Measurements from ENCODE around the gene CDK5.

Gene CDK5

GRCh38 chr7:151057506-151057988 lies at the start of gene CDK5:
Gene CDK5 (minus strand): TSS chr7:151057897. CDS start chr7:151057848, 49 bp downstream.
- no peak for DNase-seq (ENCODE audit: low read depth, low spot score)

DNA sequence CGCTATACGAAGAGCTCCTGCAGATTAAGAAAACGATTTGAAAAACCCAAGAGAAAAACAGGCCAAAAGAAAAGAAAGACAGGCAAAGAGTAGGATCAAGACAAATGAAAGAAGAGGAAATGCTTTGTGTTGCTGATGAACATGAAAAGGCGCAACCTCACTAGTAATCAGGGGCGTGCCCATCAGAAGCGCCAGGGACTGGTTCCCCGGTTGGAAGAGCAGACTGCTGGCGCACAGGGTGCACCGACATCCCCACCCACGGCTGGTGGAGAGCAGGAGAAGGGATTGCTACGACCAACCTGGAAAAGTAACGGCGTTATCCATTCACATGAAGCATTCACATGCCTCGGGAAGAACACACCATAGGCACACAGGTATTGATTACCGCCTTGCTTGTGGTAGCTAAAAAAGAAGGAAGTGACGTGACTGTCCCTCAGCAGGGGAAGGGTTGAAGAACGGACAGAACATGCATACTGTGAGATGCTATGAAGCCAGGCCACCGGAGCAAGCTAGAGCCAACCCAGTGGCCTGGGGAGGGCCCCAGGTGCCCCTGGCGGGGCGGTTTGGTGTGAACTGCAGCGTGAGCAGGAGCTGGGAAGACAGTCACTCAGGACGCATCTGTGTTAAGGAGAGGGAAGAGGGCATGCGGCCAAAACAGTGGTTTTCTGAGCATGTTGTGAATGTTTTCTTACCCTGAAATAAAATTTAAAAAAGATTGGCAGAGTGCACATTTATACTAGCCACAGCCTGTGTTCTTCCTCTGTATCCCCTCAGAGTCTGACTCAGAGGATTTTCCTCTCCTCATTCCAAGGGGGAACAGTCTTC lies 46.9 kb upstream of the CDK5 start:
- DNase-seq (ENCODE audit: low read depth, low spot score), result no peak

- no peak for DNase-seq (ENCODE audit: low read depth, low spot score)
Measured at GRCh38 chr7:151103973-151104372, 46.3 kb upstream of the CDK5 start.

DNA sequence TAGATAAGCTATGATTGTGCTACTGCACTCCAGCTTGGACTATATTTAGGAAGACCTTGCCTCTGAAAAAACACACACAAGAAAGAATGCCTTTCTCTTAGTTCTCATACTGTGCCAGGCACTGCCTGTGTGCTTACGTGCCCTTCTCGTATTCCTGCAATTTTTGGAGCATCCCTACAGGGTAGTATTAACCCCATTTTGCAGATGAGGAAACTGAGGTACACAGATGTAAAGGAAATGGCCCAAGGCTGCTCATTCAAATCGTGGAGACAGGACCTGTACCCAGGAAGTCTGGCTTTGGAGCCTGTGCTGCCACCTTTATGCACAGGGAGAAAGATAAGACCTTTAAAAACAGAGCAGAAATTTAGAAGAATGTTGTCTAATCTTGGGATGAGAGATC lies 45.3 kb upstream of the CDK5 start:
- DNase-seq (ENCODE audit: low read depth, low spot score), result no peak

DNA sequence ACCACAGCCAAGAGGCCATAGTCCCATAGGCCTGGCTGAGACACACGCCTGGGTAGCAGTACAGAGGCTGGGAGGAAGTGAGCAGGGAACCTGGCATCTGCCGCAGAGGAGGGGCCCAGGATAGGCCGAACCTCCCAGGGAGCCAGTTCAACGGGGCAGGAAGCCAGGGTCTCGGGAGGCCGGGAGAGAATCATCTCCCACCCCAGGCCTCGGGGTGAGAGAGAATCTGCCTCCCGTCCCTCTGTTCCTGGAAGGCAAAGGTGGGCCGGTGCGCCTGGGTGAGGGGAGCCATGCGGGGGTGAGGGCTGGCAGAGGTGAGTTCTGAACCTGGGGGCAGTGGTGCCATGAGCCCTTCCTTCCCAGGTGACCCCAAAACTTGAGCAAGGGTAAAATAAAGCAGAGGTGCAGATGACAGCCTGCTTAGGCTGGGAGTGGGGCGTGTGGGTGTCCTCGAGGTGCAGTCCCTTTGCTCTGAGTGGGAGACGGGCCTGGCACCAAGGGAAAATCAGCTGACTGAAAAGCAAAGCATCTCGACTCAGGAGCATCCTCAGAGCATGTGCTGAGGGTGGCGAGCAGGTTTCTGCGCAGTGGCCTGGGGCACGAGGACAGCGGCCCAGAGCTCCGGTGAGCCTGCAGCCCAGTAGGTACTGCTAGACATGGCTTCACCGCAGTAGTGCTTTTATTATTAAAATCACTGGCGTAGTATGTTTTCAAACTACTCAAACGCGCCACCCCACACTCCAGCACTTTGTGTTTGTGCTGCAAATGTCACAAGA lies 44.1 kb upstream of the CDK5 start:
- no peak for DNase-seq (ENCODE audit: low read depth, low spot score)

DNA sequence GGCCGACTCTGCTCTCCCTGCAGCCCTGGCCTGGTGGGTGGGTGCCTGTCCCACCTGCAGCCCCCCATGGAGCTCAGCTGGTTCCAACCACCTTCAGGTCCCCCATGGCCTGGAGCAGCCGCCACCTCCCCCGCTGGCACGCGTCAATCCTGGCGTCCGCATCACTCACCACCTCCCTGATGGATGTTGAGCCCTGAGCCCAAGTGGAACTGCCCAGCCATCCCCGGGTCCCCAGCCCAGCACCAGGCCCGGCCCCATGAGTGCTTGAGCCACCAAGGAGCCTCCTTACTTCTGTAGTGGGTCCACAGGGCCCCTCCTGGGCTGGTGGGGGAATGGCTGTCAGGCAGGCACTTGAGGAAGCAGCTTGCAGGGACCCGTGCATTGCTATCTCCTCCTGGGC lies 43.2 kb upstream of the CDK5 start:
- no peak for DNase-seq (ENCODE audit: low read depth, low spot score)

DNA sequence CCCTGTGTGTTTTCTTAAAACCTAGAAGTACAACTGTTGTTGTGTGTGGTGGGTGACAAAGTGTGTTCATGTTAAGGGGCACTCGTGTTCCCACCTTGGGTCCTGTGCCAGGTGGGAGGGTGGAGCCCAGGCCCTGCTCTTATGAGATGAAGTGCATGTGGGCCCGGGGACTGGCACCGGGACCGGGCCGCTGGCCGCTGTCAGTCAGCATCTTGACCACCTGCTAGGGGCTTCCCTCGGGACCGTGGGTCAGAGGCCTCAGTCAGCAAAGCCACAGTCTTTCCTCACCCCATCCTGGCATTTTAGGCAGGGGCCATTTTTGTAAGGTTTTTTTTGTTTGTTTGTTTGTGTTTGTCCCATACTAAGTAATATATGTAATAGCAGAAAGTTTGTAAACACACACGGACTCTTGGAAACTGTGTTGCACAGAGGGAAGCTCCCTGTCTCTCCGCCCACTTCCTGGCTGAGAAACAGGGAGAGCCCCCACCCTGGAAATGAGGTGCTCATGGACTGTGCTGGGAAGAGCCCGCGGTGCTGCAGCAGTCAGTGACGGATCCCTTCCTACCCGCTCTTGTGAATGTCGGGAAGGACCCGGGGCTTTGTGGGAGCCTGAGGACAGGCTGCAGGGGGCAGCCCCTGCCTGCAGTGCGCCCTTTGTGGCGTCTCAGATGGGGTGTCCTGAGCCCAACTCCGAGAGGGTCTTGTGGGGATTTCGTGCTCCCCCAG lies 42.0 kb upstream of the CDK5 start:
- DNase-seq (ENCODE audit: low read depth, low spot score), result no peak

DNA sequence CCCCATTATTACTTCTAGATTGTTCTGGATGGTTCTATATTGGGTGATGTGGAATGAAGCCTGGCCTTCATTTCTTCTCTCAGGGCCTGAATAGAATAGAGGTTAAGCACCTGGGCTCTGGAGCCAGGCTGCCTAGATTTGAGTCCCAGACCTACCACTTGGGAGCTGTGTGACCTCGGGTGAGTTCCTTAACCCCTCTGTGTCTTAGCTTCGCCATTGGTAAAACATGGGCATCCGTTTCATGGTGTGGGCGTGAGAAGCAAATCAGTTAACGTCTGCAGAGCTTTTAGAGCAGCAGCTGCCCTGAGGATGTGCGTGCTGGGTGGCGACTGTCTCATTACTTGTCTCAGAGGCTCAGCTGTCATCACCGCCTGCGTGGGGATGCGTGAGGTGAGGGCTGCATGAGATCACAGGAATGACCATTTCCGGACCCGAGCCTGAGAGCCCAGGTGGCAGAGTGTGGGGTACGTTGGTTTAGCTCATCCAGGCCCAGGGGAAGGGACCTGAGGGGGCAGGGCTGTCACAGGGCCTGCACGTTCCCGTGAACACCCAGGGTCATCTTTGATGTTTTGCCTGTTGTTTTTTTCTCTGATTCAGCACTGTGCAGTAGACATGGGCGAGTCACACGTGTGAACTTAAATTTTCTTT lies 38.3 kb upstream of the CDK5 start:
- DNase-seq (ENCODE audit: low read depth, low spot score), result no peak

DNA sequence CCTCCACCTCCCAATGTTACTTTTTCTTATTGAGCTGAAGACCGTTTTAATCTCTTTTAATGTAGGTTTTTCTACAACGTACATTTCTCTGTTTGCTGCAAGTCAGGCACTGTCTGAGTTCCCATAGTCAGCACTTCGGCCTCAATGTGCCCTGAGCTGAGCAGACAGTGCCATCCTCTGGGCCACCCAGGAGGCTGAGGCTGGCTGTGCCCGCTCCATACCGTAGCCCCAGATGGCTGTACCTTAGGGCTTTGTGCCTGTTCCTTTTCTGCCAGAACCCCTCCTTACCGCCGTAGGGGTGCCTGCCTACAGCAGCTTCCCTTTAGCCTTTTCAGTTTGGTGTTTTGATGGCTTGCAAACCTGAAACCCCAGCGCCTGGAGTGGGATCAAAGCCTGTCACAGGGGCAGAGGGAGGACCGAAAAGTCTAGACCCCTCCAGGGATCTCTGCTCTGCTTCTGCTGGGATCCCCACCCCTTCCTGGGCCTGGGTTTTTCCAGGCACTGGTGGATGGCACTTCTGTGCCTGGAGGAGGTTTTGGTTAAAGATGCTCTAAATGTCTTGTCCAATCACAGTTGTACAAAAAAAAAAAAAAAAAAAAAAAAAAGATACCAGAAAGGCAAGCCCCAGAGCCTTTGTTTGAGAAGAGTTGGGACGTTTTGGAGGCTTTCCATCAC lies 37.6 kb upstream of the CDK5 start:
- no peak for DNase-seq (ENCODE audit: low read depth, low spot score)

DNA sequence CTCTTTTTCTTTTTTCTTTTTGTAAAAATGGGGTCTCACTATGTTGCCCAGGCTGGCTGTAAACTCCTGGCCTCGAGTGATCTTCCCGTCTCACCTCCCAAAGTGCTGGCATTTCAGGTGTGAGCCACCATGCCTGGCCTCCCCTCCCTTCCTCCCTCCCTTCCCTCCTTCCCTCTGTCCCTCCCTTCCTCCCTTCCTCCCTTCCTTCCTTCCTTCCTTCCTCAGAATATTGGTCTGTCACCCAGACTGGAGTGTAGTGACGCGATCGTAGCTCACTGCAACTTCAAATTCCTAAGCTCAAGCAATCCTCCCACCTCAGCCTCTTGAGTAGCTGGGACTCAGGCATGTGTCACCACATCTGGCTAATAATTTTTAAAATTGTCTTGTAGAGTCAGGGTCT lies 37.0 kb upstream of the CDK5 start:
- DNase-seq (ENCODE audit: low read depth, low spot score), result no peak

- no peak for DNase-seq (ENCODE audit: low read depth, low spot score)
Measured at GRCh38 chr7:151093748-151094147, 36.1 kb upstream of the CDK5 start.

GRCh38 chr7:151091988-151092387 lies 34.3 kb upstream of the CDK5 start:
- no peak for DNase-seq (ENCODE audit: low read depth, low spot score)

DNA sequence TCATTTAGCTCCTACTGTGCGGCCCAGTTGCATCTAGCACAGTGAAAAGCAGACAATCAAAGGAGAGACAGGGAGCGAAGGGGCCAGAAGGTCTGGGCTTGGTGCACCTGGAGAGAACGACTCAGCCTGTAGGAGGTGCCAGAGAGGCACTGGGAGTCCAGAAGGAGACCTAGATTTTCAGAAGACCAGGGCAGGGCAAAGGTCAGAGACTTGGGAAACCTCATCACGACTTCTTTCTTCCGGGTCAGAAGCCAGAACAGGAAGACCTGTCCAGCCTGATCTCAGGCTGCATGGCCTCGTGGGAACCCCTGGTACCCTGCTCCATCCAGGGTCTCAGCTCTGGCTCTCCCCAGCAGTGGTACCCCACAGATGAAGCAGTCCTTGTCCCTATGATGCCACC lies 33.7 kb upstream of the CDK5 start:
- DNase-seq (ENCODE audit: low read depth, low spot score), result no peak

DNA sequence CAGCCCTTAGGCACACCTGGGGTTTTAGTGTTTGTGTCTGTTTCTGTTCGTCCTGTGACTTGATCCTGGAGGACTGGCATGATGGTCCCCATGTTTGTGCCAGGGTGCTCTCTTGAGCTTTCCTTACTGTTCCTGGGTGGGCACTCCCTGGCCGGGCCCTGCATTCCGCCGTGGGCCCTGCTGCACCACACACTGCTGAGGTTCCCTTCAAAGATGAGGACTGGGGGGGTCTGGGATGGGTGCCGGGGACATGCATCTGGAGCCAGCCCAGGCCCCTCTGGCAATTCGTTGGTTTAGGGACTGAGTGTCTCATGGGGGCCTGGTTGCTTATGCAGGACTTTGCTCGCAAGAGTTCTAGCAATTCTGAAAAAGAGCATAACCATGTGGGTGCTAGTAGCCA lies 33.3 kb upstream of the CDK5 start:
- no peak for DNase-seq (ENCODE audit: low read depth, low spot score)

- DNase-seq (ENCODE audit: low read depth, low spot score), result no peak
Measured at GRCh38 chr7:151089893-151090730, 32.4 kb upstream of the CDK5 start.

DNA sequence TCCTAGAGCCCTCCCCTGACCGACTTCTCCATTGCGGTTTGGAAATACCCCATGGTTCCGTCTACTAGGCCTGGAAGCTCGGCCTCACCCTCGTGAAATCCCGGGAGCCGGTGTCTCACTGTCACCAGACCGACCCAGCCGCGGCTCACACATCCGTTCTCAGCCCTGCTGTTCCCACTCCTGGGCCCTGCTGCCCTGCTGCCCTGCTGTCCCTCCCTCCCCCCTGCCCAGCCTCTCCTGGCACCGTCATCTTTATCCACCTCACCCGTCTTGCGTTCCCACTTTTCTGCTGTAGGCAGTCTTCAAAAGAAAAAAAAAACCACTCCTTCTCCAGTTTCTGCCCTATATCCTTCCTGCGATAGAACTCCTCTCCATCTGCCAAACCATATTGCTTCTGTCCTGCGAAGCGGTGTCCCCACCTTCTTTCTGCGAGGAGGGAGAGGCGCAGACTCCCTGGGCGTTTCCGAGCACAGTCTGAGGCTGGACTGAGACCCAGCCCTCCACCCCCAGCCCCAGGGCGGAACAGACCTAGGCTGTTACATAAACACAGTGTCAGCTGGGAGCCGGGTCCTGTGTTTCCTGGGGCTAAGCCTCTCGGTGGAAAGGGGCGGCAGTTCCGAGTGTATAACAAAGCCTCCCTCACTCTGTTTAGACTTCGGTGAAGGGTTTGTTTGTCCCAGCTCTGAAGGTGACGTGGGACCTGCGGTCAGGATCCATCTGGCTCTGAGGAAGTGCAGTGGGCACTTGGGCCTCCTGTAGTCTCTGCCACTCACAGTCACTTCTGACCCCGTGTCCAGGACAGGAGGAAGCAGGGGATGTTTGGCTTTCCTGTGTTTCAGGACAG lies 31.4 kb upstream of the CDK5 start:
- DNase-seq (ENCODE audit: low read depth, low spot score), result no peak

GRCh38 chr7:151088019-151088855 lies 30.5 kb upstream of the CDK5 start:
- no peak for DNase-seq (ENCODE audit: low read depth, low spot score)

- DNase-seq (ENCODE audit: low read depth, low spot score), result no peak
Measured at GRCh38 chr7:151087245-151088018, 29.7 kb upstream of the CDK5 start.
